Spleen (tissue), 7 donors: ENCODE results near the gene AMBRA1.

ENCODE experiments used
- CTCF ChIP-seq, 11 experiments: fragments of 200-600 bp in 7 of 11; fragments of 450-650 bp in 4 of 11; sonication (generic) in 4 of 11; IDR thresholded peaks in 8 of 11; conservative IDR thresholded peaks in 3 of 11; 1 replicate in 7 of 11; 2 replicates in 4 of 11; pipeline versions ENCODE4 v1.4.0 to v1.8.0; 2016 to 2021; ENCODE audit warnings: antibody characterized with exemption in 11 of 11, inconsistent platforms in 4 of 11, mild to moderate bottlenecking in 1 of 11
- POLR2A ChIP-seq, 3 donors: fragments of 450-650 bp; IDR thresholded peaks; one replicate each; pipeline ENCODE4 v1.5.1; 2017; ENCODE audit warnings: antibody characterized with exemption in 3 of 3, mild to moderate bottlenecking in 1 of 3
- POLR2AphosphoS5 ChIP-seq, 3 donors: sonication (generic); formaldehyde crosslinking; IDR thresholded peaks; one replicate each; pipeline ENCODE4 v1.5.1; 2017; ENCODE audit warnings: antibody characterized with exemption in 3 of 3
- donor health status: DM: no; HTN: no; CAD: no; lungs with moderate emphysema.
- donor health status: DM: no; HTN: no; CAD: no.
- donor health status: DM: no; HTN: no; CAD: no.

GRCh38 chr11:46512261-46512881, 81.5 kb downstream of the AMBRA1 start:
- TF ChIP-seq CTCF (IDR thresholded peaks at IDR 0.05 in 8 of 11, conservative IDR thresholded peaks at IDR 0.05 in 3 of 11) (no peak), POLR2A (IDR thresholded peaks at IDR 0.05) (no peak), POLR2AphosphoS5 (IDR thresholded peaks at IDR 0.05) (no peak)
